HG03064 (cell line): ENCODE results near the gene KRTAP6-3.

Experiments used
- ATAC-seq: cut with Tn5 transposase; IDR thresholded peaks from one replicate; pipeline ENCODE4 v1.9.1; 2021; ENCODE audit warnings: low read depth; ENCODE audit not compliant: unreplicated experiment

KRTAP6-3 gene, protein sequence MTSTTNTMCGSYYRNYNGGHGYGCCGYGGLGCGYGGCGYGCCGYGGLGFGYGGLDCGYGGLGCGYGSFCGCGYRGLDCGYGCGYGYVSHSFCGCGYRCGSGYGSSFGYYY

DNA sequence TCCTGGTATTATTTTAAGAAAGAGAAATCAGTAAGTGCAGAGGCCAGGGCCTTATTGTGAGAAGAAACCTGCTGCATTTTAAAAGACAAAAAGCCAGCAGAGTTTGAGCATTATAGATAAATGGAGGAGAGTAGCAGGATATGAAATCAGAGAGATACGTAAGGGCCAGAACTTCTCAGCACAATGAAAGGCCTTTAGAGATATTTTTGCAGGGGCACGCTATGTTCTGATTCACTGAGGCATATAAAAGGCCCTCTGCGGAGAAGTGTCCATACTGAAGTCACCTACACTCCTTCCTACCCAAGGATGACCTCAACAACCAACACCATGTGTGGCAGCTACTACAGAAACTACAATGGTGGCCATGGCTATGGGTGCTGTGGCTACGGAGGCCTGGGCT lies at the start of gene KRTAP6-3:
TSS of gene KRTAP6-3 (plus strand) at position 301 of the 400 bp plus-strand sequence. CDS start at position 307, 6 bp downstream.
- ATAC-seq: no peak

DNA sequence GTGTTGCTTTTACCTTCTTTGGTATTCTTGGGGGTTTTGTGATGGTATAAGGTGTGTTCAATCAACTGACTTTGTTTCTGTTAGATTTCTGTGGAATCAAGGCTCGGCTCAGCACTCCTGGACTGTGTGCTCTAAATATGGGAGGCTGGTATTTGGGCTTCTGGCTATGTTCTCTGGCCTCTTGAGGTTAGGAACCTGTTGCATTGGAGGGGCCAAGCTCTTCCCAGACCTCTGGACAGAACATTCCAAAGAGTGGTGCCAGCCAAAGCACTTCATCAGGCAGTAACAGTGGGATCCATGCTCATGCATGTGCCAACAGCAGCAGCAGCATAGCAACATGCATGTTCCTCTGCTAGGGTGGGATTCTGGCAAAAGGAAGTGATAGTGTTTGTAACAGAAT lies 39.5 kb upstream of the KRTAP6-3 start:
- ATAC-seq: no peak

DNA sequence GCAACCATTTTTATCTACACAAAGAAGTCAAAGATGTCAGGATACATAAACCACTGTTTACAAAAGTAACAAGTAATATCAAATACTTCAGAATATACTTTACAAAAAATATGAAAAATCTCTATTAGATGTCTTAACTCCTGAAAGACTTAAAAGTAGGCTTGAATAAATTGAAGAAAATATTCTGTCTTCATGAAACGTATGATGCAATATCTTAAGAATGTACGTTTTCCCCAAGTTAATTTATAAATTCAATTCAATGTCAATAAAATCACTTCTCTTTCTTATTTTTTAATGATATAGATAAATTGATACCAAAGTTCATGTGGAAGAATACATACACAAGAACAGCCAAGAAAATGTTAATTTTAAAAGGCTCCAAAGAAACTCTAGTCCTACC lies 37.1 kb upstream of the KRTAP6-3 start:
- ATAC-seq: no peak

DNA sequence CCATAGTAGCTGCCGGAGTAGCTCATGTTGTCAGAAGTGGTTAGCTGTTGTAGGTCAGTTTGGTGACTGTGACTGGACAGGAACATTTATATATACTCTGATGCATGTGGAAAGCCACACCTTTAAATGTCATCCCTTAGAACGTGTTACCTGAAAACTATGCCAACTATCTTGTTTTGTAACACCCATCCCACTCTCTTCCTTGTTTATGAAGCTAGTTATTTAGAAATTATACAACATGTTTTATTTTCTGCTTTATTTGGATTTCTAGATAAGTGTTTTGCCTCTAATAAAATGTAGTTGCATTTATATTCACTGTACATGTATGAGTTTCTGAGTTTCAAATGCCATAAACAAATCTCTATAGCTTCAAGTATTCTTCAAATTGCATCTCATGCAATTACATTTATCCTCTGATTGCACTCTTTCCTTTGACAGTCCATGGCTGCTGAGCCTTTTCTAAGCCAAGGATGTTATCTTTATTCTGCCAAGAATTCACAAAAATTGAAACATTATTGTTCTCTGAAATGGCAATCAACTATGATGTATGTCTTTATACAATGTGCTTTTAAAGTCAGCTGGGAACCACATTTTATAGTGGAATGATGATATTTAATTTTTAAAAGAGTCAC lies 30.9 kb upstream of the KRTAP6-3 start, which contains the start of gene KRTAP19-7:
TSS of gene KRTAP19-7 (minus strand) at position 51 of the 632 bp plus-strand sequence. CDS start at position 26, 25 bp downstream.
- no peak for ATAC-seq

DNA sequence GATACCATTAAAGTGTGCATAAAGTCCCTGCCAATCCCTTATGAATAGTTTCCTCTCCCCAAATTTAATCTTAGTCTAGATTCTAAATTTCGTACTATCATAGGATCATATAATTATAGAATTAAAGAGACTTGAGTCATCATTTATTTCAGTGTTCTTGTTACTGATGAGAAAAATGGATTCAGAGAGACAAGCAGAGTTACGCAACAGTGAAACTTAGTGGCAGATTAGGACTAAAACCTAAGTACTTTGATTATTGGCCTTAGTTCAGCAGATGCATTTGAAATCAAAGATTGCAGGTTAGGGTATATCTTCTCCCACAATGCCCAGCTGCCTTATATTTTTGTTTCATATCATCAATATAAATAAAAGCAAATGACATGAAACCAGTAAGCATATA lies 30.3 kb upstream of the KRTAP6-3 start:
- no peak for ATAC-seq

DNA sequence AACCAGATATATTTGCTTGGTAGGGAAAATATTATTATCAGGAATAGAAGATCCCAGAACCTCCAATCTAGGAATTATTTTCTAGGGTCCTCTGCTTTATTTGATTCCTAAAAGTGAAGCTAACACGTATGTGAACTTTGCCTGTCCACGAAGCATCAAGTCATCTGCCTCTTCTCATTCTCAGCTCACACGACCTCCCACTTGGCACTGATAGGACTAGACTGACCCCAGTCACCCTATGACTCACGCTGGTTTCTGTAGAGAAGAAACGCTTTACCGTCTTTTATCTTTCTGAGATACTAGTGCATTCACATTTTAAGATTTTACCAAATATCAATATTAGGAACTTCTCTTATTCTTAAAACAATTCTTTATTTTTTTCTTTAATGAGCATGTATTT lies 29.2 kb upstream of the KRTAP6-3 start:
- no peak for ATAC-seq

DNA sequence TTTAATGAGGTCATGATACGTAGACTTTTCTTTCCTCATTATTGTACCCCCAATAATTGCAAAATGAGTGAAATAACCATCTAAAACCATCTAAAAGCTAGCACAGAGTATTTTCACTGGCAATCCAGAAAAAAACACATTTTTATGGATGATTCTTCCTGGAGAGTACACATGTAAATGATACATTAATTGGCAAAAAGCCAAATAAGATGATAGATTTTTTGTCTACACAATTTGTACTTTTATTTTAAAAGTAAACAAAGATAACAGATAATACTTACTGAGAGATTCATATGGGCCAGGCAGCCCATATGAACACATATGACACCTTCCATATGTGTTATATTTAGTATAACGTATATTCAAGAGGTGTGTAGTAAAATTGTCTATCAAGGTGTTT lies 28.6 kb upstream of the KRTAP6-3 start:
- no peak for ATAC-seq

DNA sequence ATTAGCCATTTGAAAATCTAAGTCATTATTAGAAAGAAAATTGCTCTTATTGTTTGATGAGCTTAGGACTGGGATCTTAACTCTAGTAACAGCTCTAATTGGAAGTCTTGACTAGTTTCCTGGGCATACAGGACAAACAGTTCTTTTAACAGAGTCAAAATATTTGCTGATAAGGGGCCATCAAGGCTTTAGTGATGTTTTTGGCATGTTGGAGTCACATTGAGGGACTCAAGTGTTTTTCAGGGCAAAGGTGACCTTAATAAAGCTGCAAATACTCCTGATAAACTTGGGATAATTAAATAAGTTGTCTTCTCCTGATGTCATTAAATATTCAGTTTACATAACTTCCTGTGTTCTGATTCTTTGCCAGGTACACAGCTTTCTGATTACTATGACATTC lies 24.6 kb upstream of the KRTAP6-3 start:
- no peak for ATAC-seq

DNA sequence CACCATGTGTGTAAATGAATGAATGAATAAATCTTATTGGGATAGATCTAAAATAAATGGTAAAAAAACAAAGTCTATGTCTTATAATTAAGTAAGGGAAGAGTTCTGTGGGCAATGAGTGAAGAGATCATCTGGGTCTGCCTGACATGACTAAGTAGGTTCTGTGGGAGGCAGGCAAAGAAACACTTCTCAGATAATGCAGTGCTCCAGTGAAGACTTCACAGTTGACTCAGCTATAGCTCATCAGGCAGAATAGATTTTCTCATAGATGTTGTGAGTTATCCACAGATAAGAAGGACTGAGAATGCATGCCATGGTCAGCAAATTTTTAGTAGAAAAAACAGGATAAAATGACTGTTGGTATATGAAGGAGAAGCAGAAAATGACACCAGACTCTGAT lies 14.5 kb upstream of the KRTAP6-3 start:
- ATAC-seq: no peak

DNA sequence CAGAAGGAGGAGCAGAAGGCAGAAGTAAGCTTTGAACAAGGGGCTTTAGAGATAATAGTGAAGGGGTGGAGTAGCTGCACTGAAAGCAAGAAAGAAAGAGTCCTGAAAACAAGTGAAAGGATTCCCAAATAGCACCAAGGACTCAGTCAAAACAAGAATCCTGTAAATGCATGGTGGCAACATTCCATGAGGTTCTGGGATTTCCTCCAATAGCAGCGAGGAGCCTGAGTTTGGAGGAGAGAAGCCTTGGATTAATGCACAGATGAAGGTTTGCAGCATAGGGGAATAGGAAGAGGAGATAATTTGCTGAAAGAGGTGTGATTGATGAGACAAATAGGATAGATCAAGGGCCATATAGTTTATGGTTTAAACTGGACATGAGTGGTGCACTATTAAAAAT lies 12.9 kb upstream of the KRTAP6-3 start:
- no peak for ATAC-seq

DNA sequence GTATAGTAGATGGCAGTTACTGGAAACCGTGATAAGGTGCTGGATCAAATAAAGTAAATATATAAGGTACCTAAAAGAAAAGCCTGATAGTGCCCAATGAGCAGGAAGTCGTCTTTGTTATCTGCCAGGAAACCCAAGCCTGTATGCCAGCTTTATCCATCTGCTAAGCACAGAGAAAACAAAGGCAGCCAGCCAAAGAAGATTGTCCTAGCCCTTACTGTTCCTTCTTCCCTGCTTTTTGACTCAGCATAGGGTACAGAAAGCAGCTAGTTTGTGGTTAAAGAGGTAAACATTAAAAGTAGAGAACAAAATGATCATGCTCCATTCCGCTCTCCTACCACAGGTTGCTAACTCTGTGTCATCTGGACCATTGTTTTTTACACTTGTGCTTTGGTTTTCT lies 12.1 kb upstream of the KRTAP6-3 start:
- no peak for ATAC-seq

DNA sequence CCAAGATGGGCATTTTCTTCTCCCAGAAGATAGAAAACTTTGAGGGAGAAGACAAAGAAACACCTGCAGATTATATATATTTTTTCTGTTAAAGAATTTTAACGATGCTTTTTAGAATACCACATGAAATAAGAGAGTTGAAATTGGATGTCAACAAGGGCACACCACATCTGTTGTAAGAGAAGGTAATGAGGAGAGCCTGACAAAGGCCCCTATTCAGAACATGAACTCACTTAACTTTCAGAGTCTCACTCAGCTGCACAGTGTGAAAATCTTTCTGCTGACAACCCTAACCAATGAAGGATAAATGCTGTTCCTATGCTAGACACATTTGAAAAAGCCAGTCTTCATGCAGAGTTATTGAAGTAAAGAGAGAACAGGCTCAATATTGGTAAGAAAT lies 9.4 kb upstream of the KRTAP6-3 start:
- no peak for ATAC-seq

DNA sequence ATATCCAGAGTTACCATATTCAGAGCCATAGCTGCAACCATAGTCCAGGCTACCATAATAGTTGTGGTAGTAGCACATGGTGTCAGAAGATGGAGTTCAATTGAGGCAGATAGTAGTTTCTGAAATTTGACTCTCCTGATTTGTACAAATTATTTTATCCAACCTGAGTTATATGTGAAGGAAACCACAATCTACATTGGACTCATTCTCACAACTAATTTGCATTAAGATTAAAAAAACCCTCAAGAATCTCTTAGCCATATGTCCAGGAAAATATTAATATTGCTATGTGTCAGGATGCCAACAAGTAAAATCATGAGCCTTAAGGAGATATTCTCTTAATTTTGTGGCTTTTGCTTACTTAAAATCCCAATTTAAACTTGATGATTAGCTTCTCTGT lies 1.9 kb upstream of the KRTAP6-3 start, which contains the start of gene KRTAP22-2:
TSS of gene KRTAP22-2 (minus strand) at position 101 of the 400 bp plus-strand sequence.
- ATAC-seq: no peak

DNA sequence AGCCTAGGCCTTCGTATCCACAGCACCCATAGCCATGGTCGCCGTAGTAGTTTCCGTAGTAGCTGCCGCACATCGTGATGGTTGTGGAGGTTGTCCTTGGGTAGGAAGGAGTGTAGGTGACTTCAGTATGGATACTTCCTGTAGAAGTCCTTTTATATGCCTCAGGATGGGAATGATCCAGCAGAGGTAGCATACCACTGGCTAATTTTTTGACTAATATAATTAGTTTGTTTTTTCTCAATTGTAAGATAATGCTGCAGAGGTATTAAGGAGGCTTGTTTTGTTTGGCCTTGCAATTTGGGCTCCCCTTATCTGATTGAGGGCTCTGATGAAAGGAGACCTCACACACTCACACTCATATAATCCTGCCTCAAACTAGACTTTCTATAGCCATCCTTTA lies 6.6 kb downstream of the KRTAP6-3 start, which contains the start of gene KRTAP6-2:
TSS of gene KRTAP6-2 (minus strand) at position 101 of the 400 bp plus-strand sequence. CDS start at position 73, 28 bp downstream.
- no peak for ATAC-seq

DNA sequence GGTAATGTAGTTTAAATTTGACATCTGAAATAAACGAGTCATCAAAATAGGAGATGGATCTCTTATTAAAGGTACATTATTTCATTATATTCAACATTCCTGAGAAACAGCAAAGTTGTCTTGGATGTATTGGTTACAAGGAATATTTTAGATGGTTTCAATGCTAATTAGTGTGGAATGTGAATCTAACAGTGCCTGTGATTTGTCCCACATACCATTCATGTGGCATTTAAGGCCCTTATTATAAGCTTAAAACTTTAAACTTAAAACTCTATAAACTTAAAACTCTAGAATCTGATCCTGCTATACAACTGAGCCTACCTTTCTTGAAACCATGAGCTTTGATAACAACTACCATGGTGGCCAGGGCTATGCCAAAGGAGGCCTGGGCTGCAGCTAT lies 8.5 kb downstream of the KRTAP6-3 start, which contains the start of gene KRTAP22-1:
TSS of gene KRTAP22-1 (plus strand) at position 301 of the 400 bp plus-strand sequence.
- ATAC-seq: no peak

DNA sequence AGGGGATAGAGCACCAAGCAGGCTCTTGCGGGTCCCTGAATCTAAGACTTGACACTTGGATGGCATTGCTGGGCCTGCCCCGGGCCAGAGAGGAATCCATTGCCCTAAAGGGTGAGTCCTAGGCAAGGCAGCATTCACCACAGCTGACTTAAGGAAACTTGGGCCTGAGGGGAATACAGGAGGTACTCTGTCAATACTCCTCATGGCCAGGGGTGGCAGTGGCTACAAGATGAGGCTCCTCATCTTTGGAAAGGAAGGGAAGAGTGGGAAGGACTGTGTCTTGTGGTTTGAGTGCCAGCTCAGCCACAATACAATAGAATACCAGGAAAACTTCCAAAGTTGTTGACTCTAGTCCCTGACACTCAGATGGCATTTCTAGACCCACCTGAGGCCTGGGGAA lies 13.7 kb downstream of the KRTAP6-3 start:
- no peak for ATAC-seq

DNA sequence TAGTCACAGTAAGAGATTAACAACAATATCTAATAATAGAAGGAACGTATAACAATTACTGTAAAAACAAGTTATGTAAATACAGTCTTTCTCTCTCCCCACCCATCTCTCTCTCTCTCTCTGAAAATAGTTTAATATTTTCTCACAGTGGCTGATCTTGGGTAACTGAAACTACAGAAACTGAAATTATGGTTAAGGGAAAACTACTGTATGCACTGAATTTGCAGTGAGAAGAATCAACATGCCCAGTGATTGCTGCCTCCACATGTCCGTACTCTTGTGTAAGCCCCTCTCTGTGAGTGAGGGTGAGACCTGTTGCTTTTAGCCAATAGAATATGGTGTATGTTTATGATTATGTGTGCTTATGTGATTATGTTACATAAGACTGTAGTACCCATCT lies 19.9 kb downstream of the KRTAP6-3 start:
- no peak for ATAC-seq

DNA sequence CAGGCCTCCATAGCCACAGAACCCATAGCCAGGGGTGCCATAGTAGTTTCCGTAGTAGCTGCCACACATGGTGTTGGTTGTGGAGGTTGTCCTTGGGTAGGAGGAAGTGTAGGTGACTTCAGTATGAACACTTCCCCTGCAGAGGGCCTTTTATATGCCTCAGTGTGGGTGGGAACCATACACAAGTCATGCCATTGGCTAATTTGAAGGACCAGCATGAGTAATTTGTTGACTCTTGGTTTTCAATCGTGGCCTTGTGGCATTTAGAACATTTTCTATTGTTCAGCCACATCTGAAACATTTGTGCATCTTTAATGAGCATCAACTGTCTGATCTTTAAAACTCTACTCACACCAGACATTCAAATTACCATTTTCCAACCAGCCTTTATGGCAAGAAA lies 21.6 kb downstream of the KRTAP6-3 start, which contains the start of gene KRTAP6-1:
TSS of gene KRTAP6-1 (minus strand) at position 95 of the 400 bp plus-strand sequence. CDS start at position 69, 26 bp downstream.
- no peak for ATAC-seq

DNA sequence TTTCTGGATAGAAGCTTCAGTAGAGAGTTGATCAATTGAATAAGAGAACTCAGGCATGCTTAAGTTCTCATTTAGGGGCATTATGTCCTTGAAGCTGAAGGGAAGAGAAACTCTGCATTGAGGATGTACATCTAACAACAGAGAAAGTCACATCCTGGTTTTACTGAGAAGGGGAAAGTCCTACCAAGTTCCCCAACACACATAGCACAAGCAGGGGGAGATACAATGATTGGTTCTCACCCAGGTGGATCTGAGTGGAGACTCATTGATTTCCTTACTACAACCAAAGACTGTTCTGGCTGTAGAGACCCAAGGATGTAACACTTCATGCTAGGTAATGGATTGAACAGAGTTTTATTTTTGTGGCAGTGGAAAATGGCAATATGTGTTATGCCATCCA lies 23.0 kb downstream of the KRTAP6-3 start:
- no peak for ATAC-seq

DNA sequence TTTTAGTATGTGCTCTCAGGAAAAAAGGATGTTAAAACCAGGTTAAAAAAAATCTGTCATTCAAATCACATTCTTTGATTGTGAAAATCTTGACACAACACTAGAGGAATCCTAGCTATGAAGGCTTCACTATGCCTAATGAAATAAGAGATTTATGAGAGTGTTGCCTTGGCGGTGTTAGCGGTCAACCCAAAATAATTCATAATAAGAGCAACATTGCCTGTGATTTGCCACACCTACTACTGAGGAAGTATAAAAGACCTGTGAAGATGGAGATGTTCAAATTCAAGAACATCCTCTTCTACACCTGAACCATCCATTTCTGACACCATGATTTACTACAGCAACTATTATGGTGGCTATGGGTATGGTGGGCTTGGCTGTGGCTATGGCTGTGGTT lies 23.9 kb downstream of the KRTAP6-3 start, which contains the start of gene KRTAP20-1:
TSS of gene KRTAP20-1 (plus strand) at position 301 of the 400 bp plus-strand sequence. CDS start at position 331, 30 bp downstream.
- ATAC-seq: no peak

DNA sequence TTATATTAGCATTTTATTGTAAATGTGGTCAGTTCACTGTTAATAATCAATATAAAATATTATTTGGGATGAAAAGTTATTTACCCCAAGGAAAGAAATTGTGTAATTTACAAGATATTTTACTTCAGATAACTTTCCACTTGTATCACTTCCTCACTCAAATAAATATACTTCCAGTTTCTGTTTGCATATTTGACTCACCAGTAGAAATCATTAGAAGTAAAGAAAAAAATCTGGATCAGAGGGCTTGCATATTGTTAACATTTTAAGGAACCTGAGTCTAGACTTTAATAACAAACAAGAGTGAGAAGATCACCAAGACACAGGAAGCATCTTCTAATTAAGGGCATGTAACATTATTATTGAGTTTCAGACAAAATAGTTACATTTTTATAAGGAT lies 27.8 kb downstream of the KRTAP6-3 start:
- no peak for ATAC-seq

DNA sequence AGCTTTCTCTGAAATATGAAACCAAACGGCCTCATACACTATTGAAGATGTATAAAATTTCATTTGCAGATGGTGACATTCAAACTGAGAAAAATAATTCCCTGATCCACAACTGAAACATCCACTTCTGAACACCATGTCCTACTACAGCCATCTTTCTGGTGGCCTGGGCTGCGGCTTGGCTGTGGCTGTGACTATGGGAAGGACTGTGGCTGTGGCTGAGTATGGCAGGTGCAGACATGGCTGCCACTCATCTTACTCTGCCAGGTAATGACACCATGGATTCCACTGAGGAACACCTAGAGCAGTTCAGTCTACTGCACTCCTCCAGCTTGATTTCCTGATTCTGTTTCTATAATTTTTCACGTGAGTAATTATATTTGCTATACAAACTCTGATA lies 28.3 kb downstream of the KRTAP6-3 start, which contains the start of gene KRTAP20-4:
TSS of gene KRTAP20-4 (plus strand) at position 106 of the 400 bp plus-strand sequence.
- ATAC-seq: no peak
